Keratinocyte (primary cell): ENCODE results near the gene FAF1. TPM values are rescaled to one million over a fixed set of nuclear protein-coding genes. Genes with fewer than 3 reads are reported as not detected.
A peak's percentile ranks its signal among the peaks of the same experiment; 100 is the strongest.

Experiments used
- DNase-seq: peaks from one replicate; pipeline ENCODE4 v3.0.0-alpha.2; 2011; ENCODE audit warnings: low read depth, missing footprints, low spot score
- FAIRE-seq: peaks from 2 replicates; lab custom pipeline; 2011; peaks lifted over from hg19 to GRCh38; lab: Jason Lieb, UNC
- H2AFZ ChIP-seq: 2 replicates; pipeline ENCODE4 v1.6.0; 2012; ENCODE audit warnings: low read length, control low read depth, inconsistent platforms; ENCODE audit not compliant: control insufficient read depth
- H3K27ac ChIP-seq: 2 replicates; pipeline ENCODE4 v1.5.1; 2011; ENCODE audit warnings: low read length; ENCODE audit not compliant: control insufficient read depth, insufficient read depth
- H3K27me3 ChIP-seq: 3 replicates; pipeline ENCODE4 v1.6.0; 2011; ENCODE audit warnings: low read length; ENCODE audit not compliant: control insufficient read depth, insufficient read depth; ENCODE audit errors: extremely low read depth
- H3K36me3 ChIP-seq, 2 experiments: 2 replicates in 1 of 2; 3 replicates in 1 of 2; pipeline ENCODE4 v1.5.1; 2011; ENCODE audit warnings: low read length in 2 of 2, mild to moderate bottlenecking in 1 of 2; ENCODE audit not compliant: control insufficient read depth in 2 of 2, insufficient read depth in 2 of 2; ENCODE audit errors: extremely low read depth in 1 of 2
- H3K4me1 ChIP-seq: 3 replicates; pipeline ENCODE4 v1.5.1; 2011; ENCODE audit warnings: low read length; ENCODE audit not compliant: control insufficient read depth, insufficient read depth; ENCODE audit errors: extremely low read depth
- H3K4me2 ChIP-seq: 3 replicates; pipeline ENCODE4 v1.6.0; 2011; ENCODE audit warnings: low read depth, low read length; ENCODE audit not compliant: control insufficient read depth, insufficient read depth; ENCODE audit errors: extremely low read depth
- H3K4me3 ChIP-seq, 3 experiments: fragments of 200-600 bp in 1 of 3; sonication (generic) in 1 of 3; 2 replicates in 2 of 3; 3 replicates in 1 of 3; pipeline ENCODE4 v1.5.1; 2011 to 2016; ENCODE audit warnings: low read length in 3 of 3, mild to moderate bottlenecking in 3 of 3, control low read depth in 2 of 3, inconsistent platforms in 1 of 3, low read depth in 1 of 3, mixed read lengths in 1 of 3, mixed run types in 1 of 3, moderate library complexity in 1 of 3; ENCODE audit not compliant: control insufficient read depth in 2 of 3, insufficient read depth in 2 of 3; ENCODE audit errors: extremely low read depth in 1 of 3
- H3K79me2 ChIP-seq: 2 replicates; pipeline ENCODE4 v1.6.0; 2012; ENCODE audit warnings: low read length; ENCODE audit not compliant: control insufficient read depth, insufficient read depth
- H3K9ac ChIP-seq: 3 replicates; pipeline ENCODE4 v1.6.0; 2011; ENCODE audit warnings: low read length; ENCODE audit not compliant: control insufficient read depth, insufficient read depth; ENCODE audit errors: extremely low read depth
- H3K9me1 ChIP-seq: 3 replicates; pipeline ENCODE4 v1.6.0; 2011; ENCODE audit warnings: low read length; ENCODE audit not compliant: control insufficient read depth, insufficient read depth; ENCODE audit errors: extremely low read depth
- H3K9me3 ChIP-seq: 2 replicates; pipeline ENCODE4 v1.5.1; 2012; ENCODE audit warnings: low read depth, low read length; ENCODE audit not compliant: control insufficient read depth
- H4K20me1 ChIP-seq: 3 replicates; pipeline ENCODE4 v1.6.0; 2011; ENCODE audit warnings: low read length; ENCODE audit not compliant: control insufficient read depth, insufficient read depth; ENCODE audit errors: extremely low read depth
- CTCF ChIP-seq, 3 experiments: IDR thresholded peaks in 1 of 3; conservative IDR thresholded peaks in 1 of 3; optimal IDR thresholded peaks in 1 of 3; 2 replicates in 2 of 3; 3 replicates in 1 of 3; pipeline versions ENCODE3 to v1.5.1; 2011; ENCODE audit warnings: low read length in 3 of 3, mild to moderate bottlenecking in 3 of 3, moderate library complexity in 2 of 3, control low read depth in 1 of 3, inconsistent platforms in 1 of 3; ENCODE audit not compliant: insufficient read depth in 2 of 3; ENCODE audit errors: extremely low read depth in 1 of 3
- EZH2 ChIP-seq: IDR thresholded peaks from one replicate; pipeline ENCODE4 v1.6.1; 2012; ENCODE audit warnings: inconsistent platforms, mild to moderate bottlenecking, low read length, moderate library complexity
- dilution Hi-C: fragments of 300-500 bp; cut with MboI; formaldehyde crosslinking; loops from one replicate; pipeline ENCODE4 v1.7.0; 2020; ENCODE audit warnings: low sequenced_read_pairs; ENCODE audit not compliant: extremely low pct_ligation_motif_present
- polyA plus RNA-seq, 5 experiments: library from polyadenylated mRNA; depleted of rRNA in 3 of 5; stranded (reverse) in 3 of 5; stranded (forward) in 1 of 5; unstranded in 1 of 5; fragments of >200 nt; gene quantifications; 1 replicate in 1 of 5; 2 replicates in 3 of 5; 3 replicates in 1 of 5; pipeline versions ENCODE4 v1.2.1 to v1.2.3, GENCODE V29; 2011 to 2012; ENCODE audit warnings: missing spikeins in 2 of 5, low read depth in 1 of 5, low replicate concordance in 1 of 5

Gene FAF1
- polyA plus RNA-seq, 1 donor (not counting 4 experiments of a cell fraction or from before 2014, with no cell fraction given): 33.1 TPM

GRCh38 chr1:50419192-50419906 lies 540.7 kb downstream of the FAF1 start:
- no peaks in the 10 kb centered on the region for H3K4me1 ChIP-seq
- no peaks in the 10 kb centered on the region for H3K9me1 ChIP-seq
- H3K9me3 ChIP-seq: no peaks in the 10 kb centered on the region
- peaks cover 5% of the 10 kb centered on the region for H4K20me1 ChIP-seq
- H3K79me2 ChIP-seq: no peaks in the 10 kb centered on the region
- no peaks in the 10 kb centered on the region for H3K36me3 ChIP-seq
- DNase-seq: no peak
- no peak overlapping the region for H3K9ac ChIP-seq
- H2AFZ ChIP-seq: no peak overlapping the region
- no peak overlapping the region for H3K4me3 ChIP-seq
- H3K27me3 ChIP-seq: peaks cover 100% of the 10 kb centered on the region
- dilution Hi-C loops: no loop called here
- no peak overlapping the region for H3K27ac ChIP-seq
- TF ChIP-seq EZH2 (peak; percentile 96), CTCF (optimal IDR thresholded peaks at IDR 0.05 in 1 of 3, IDR thresholded peaks at IDR 0.05 in 1 of 3, conservative IDR thresholded peaks at IDR 0.05 in 1 of 3; ENCODE audit: extremely low read depth in 1 of 3, insufficient read depth in 2 of 3, low read length in 3 of 3) (peak in 1 of 3 experiments; percentile 28)
- H3K4me2 ChIP-seq: no peak overlapping the region
- FAIRE-seq: no peak

GRCh38 chr1:50418600-50419109 lies 541.4 kb downstream of the FAF1 start:
- dilution Hi-C loops: no loop called here
- DNase-seq (no peak), FAIRE-seq (no peak)
- Histone ChIP-seq H4K20me1 (peaks cover 5% of the 10 kb centered on the region), H3K9ac (no peak overlapping the region), H3K27me3 (peaks cover 100% of the 10 kb centered on the region), H3K79me2 (no peaks in the 10 kb centered on the region), H3K4me1 (no peaks in the 10 kb centered on the region), H3K9me1 (no peaks in the 10 kb centered on the region), H3K27ac (no peak overlapping the region), H3K36me3 (no peaks in the 10 kb centered on the region), H3K4me2 (peak overlapping the region; percentile 37), H3K4me3 (no peak overlapping the region), H2AFZ (no peak overlapping the region), H3K9me3 (no peaks in the 10 kb centered on the region)
- TF ChIP-seq CTCF (optimal IDR thresholded peaks at IDR 0.05 in 1 of 3, IDR thresholded peaks at IDR 0.05 in 1 of 3, conservative IDR thresholded peaks at IDR 0.05 in 1 of 3; ENCODE audit: extremely low read depth in 1 of 3, insufficient read depth in 2 of 3, low read length in 3 of 3): no peak
- TF ChIP-seq EZH2: peak; percentile 90
